Panc1 (cell line): Measurements from ENCODE around the gene RALGAPB. TPM values are rescaled to one million over a fixed set of nuclear protein-coding genes. Genes with fewer than 3 reads are reported as not detected.

Experiments
- ATAC-seq: fragments of 200-7000 bp; cut with Tn5 transposase; 2 replicates; pipeline ENCODE4 v1.9.1; 2020; ENCODE audit warnings: mild to moderate bottlenecking, moderate library complexity
- BruUV-seq: library from RNA; stranded (reverse); fragments of 400-500 nt; replicated peaks from 2 replicates; lab custom pipeline; 2021; lab: Mats Ljungman, UMichigan
- CTCF ChIA-PET: fragments of 300-600 bp; sonication (Branson Sonifier 250); formaldehyde crosslinking; loops from one replicate; lab custom pipeline; 2022; ENCODE audit warnings: antibody characterized with exemption; lab: Charles Lee
- POLR2A ChIA-PET: fragments of 300-600 bp; sonication (Branson Sonifier 250); formaldehyde crosslinking; loops from one replicate; lab custom pipeline; 2022; ENCODE audit warnings: antibody characterized with exemption; lab: Charles Lee
- DNase-seq: peaks from one replicate; pipeline ENCODE4 v3.0.0-alpha.2; 2010; ENCODE audit warnings: low read depth, low spot score
- H3K27ac ChIP-seq: 2 replicates; pipeline ENCODE4 v1.5.1; 2011; ENCODE audit warnings: mild to moderate bottlenecking, low read length, inconsistent platforms
- H3K27me3 ChIP-seq: fragments of 200-500 bp; sonication (Bioruptor generic); 2 replicates; pipeline ENCODE4 v1.6.0; 2014; ENCODE audit warnings: low read length, inconsistent platforms; ENCODE audit not compliant: control insufficient read depth, insufficient read depth
- H3K36me3 ChIP-seq: fragments of 200-500 bp; sonication (Bioruptor generic); 2 replicates; pipeline ENCODE4 v1.5.1; 2014; ENCODE audit warnings: inconsistent platforms, mild to moderate bottlenecking, low read length, moderate library complexity; ENCODE audit not compliant: control insufficient read depth, insufficient read depth
- H3K4me1 ChIP-seq: 2 replicates; pipeline ENCODE4 v1.5.1; 2011; ENCODE audit warnings: inconsistent platforms, mild to moderate bottlenecking, low read length, moderate library complexity; ENCODE audit not compliant: control insufficient read depth, insufficient read depth
- H3K4me3 ChIP-seq, 2 experiments: 2 replicates each; pipeline ENCODE4 v1.5.1; 2011 to 2012; ENCODE audit warnings: low read depth in 2 of 2, low read length in 2 of 2, mild to moderate bottlenecking in 2 of 2, inconsistent platforms in 1 of 2, moderate library complexity in 1 of 2
- H3K9me3 ChIP-seq: fragments of 200-500 bp; sonication (Bioruptor generic); 2 replicates; pipeline ENCODE4 v1.5.1; 2014; ENCODE audit warnings: low read depth, mild to moderate bottlenecking, inconsistent platforms, low read length, moderate library complexity; ENCODE audit not compliant: control insufficient read depth, insufficient read depth
- POLR2AphosphoS5 ChIP-seq: IDR thresholded peaks from 2 replicates; pipeline ENCODE4 v1.6.1; 2012; ENCODE audit warnings: mild to moderate bottlenecking, low read depth, low read length, moderate library complexity
- SIN3A ChIP-seq: IDR thresholded peaks from 2 replicates; pipeline ENCODE4 v1.6.1; 2012; ENCODE audit warnings: low read depth, mild to moderate bottlenecking, low read length, moderate library complexity, borderline replicate concordance; ENCODE audit not compliant: insufficient read depth
- TCF7L2 ChIP-seq: IDR thresholded peaks from 2 replicates; pipeline ENCODE4 v1.6.1; 2011; ENCODE audit warnings: mild to moderate bottlenecking, low read depth, low read length, inconsistent platforms
- in situ Hi-C: cut with HindIII; loops from 2 replicates; pipeline ENCODE4 v1.10.0; 2016; ENCODE audit warnings: low sequenced_read_pairs, low pct_unique_long_range_greater_than_20kb
- intact Hi-C: fragments of 100-400 bp; cut with micrococcal nuclease; formaldehyde crosslinking; loops from one replicate; pipeline ENCODE4 v1.10.0; 2022; ENCODE audit not compliant: unreplicated experiment
- total RNA-seq: library from RNA; stranded (reverse); gene quantifications from one replicate; pipeline ENCODE4 v1.2.1, GENCODE V29; 2021; ENCODE audit not compliant: unreplicated experiment
- TF ChIP-seq, protein P1 (sequence below), 2 experiments: IDR thresholded peaks; 2 replicates each; pipeline ENCODE4 v1.6.1; 2011 to 2012; ENCODE audit warnings: low read depth in 2 of 2, control low read depth in 1 of 2, low read length in 1 of 2, mild to moderate bottlenecking in 1 of 2, moderate library complexity in 1 of 2; ENCODE audit not compliant: insufficient read depth in 1 of 2
- TF ChIP-seq, protein P2 (sequence below): fragments of 450-650 bp; IDR thresholded peaks from 2 replicates; pipeline ENCODE4 v1.5.1; 2017; ENCODE audit warnings: mild to moderate bottlenecking

Gene RALGAPB
- total RNA-seq, 1 experiment from 2014 or later: 33.1 TPM

DNA sequence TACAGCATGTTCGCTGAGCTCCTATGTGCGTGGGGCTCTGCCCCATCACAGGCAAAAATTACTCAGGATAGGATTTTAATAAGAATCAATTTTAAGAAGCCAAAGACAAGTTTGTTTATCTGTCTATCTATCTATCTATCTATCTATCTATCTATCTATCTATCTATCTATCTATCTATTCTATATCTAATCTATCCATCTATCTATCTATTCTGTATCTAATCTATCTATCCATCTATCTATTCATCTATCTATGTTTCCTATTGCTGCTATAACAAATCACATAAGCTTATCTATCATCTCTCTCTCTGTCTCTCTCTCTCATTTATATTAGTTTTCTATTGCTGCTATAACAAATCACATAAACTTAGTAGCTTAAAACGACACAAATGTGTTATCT lies 130.6 kb downstream of the RALGAPB start:
- CTCF ChIA-PET: no interaction called here
- intact Hi-C loops (no loop called here), in situ Hi-C loops (no loop called here)
- H3K4me1 ChIP-seq: peaks cover 5% of the 10 kb centered on the region
- TF ChIP-seq TCF7L2 (no peak), POLR2AphosphoS5 (no peak), SIN3A (no peak)
- TF ChIP-seq, protein P1, sequence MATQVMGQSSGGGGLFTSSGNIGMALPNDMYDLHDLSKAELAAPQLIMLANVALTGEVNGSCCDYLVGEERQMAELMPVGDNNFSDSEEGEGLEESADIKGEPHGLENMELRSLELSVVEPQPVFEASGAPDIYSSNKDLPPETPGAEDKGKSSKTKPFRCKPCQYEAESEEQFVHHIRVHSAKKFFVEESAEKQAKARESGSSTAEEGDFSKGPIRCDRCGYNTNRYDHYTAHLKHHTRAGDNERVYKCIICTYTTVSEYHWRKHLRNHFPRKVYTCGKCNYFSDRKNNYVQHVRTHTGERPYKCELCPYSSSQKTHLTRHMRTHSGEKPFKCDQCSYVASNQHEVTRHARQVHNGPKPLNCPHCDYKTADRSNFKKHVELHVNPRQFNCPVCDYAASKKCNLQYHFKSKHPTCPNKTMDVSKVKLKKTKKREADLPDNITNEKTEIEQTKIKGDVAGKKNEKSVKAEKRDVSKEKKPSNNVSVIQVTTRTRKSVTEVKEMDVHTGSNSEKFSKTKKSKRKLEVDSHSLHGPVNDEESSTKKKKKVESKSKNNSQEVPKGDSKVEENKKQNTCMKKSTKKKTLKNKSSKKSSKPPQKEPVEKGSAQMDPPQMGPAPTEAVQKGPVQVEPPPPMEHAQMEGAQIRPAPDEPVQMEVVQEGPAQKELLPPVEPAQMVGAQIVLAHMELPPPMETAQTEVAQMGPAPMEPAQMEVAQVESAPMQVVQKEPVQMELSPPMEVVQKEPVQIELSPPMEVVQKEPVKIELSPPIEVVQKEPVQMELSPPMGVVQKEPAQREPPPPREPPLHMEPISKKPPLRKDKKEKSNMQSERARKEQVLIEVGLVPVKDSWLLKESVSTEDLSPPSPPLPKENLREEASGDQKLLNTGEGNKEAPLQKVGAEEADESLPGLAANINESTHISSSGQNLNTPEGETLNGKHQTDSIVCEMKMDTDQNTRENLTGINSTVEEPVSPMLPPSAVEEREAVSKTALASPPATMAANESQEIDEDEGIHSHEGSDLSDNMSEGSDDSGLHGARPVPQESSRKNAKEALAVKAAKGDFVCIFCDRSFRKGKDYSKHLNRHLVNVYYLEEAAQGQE (IDR thresholded peaks at IDR 0.05; ENCODE audit: insufficient read depth in 1 of 2, low read depth in 2 of 2, low read length in 1 of 2): no peak
- TF ChIP-seq, protein P2, sequence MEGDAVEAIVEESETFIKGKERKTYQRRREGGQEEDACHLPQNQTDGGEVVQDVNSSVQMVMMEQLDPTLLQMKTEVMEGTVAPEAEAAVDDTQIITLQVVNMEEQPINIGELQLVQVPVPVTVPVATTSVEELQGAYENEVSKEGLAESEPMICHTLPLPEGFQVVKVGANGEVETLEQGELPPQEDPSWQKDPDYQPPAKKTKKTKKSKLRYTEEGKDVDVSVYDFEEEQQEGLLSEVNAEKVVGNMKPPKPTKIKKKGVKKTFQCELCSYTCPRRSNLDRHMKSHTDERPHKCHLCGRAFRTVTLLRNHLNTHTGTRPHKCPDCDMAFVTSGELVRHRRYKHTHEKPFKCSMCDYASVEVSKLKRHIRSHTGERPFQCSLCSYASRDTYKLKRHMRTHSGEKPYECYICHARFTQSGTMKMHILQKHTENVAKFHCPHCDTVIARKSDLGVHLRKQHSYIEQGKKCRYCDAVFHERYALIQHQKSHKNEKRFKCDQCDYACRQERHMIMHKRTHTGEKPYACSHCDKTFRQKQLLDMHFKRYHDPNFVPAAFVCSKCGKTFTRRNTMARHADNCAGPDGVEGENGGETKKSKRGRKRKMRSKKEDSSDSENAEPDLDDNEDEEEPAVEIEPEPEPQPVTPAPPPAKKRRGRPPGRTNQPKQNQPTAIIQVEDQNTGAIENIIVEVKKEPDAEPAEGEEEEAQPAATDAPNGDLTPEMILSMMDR: no peak
- peaks cover 9% of the 10 kb centered on the region for H3K27me3 ChIP-seq
- ATAC-seq: no peak
- no peak for DNase-seq
- no peaks in the 10 kb centered on the region for H3K9me3 ChIP-seq
- H3K36me3 ChIP-seq: no peaks in the 10 kb centered on the region
- BruUV-seq: no TSS peak
- POLR2A ChIA-PET: no interaction called here
- no peak overlapping the region for H3K4me3 ChIP-seq
- no peak overlapping the region for H3K27ac ChIP-seq

DNA sequence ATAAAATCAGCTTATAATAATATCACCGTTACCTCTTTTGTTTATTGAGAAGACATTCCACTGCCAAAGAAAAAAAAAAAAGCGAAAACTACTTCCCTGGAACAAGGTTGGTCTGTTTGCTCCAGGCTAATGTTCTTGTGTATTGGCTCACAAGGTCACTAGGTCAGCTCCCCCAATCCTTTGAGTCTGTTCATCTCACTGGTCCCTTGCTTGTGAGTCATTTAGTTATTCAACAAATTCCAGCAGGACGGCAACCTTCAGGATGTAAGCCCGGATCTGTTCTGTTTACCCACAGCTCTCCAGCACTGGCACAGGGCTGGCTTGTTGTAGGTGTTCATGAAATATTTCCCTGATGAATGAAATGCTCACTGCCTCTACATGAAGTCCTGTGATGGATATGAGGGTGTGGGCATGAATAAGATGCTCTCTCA lies 132.2 kb downstream of the RALGAPB start:
- ATAC-seq (no peak; the same call in 1 of the 2 replicates), DNase-seq (peak; percentile 15)
- intact Hi-C loops (no loop called here), in situ Hi-C loops (no loop called here)
- Histone ChIP-seq H3K9me3 (no peaks in the 10 kb centered on the region), H3K27me3 (peaks cover 9% of the 10 kb centered on the region), H3K27ac (no peak overlapping the region), H3K4me1 (peaks cover 5% of the 10 kb centered on the region), H3K36me3 (no peaks in the 10 kb centered on the region), H3K4me3 (no peak overlapping the region)
- CTCF ChIA-PET: interaction anchor here (0.5 to 0.6 kb wide), 2 partner anchors 32 to 251 kb away, joined by 3 to 5 read pairs; no protein-coding TSS in a partner anchor
- POLR2A ChIA-PET: no interaction called here
- no TSS peak for BruUV-seq
- TF ChIP-seq TCF7L2 (no peak), POLR2AphosphoS5 (no peak), SIN3A (no peak)
- TF ChIP-seq, protein P1 (IDR thresholded peaks at IDR 0.05; ENCODE audit: insufficient read depth in 1 of 2, low read depth in 2 of 2, low read length in 1 of 2): no peak
- TF ChIP-seq, protein P2: no peak
